ENCODE data around the gene CD46. TPM values are rescaled to one million over a fixed set of nuclear protein-coding genes. Genes with fewer than 3 reads are reported as not detected.

The CD46 gene
- total RNA-seq, 5 donors from 2014 or later (not counting 1 experiment from before 2014, with no cell fraction given), result 123 to 152 (median 145) TPM

DNA sequence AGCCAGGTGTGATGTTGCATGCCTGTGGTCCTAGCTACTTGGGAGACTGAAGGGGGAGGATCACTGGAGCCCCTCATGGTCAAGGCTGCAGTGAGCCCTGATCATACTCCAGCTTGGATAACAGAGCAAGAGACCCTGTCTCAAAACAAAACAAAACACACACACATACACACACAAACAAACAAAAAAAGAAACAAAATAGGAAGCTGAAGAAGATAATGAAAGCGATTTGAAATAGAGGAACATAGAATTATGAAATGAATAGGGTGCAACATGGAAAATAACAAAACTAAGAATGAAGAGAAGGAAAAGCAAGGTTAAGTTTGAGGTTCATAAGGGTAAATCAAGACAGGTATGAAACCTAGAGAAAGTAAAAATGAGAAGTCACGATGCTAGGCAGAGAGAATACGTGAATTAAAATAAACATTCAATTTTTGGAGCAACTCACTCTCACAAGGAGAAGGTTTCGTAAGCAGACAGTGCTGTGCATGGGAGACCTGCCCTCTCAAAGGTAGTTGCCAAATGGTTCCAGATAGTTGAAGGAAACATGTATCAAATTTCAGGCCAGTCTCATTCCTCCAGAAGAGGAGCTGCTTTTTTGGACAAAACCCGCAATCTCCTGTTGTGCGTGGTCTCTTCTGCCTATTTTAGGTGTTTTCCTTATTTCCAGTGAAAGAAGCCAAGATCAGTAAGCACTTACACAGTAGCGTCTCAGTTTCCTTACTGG, 3.3 kb downstream of the CD46 start:
- no peak for ATAC-seq (replicated peaks in 1 of 4)
- Mint-ChIP-seq H3K27me3 (no peaks in the 10 kb centered on the region), H3K9me3 (no peaks in the 10 kb centered on the region), H3K4me1 (peaks cover 64 to 77% (median 69%) of the 10 kb centered on the region in 3 donors), H3K36me3 (peaks cover 25% of the 10 kb centered on the region), H3K4me3 (peak overlapping the region in 1 of 3 donors; percentile 8), H3K27ac (peak overlapping the region; percentile 15 to 35)
- H3K4me1 ChIP-seq (ENCODE audit: control insufficient read depth in 1 of 2, extremely low read depth in 1 of 2, insufficient read depth in 2 of 2, low read length in 2 of 2), result peaks cover 26 to 29% of the 10 kb centered on the region in 2 experiments
- H3K9me3 ChIP-seq, result no peaks in the 10 kb centered on the region
- ChIA-PET POLR2A (interaction anchor here (0.6 kb wide), 3 partner anchors 11 to 68 kb away, joined by 3 to 7 read pairs (median 4); no protein-coding TSS in a partner anchor), CTCF (interaction anchor here in 1 of 2 donors (0.6 kb wide), 1 partner anchor 28 kb away, joined by 3 read pairs; no protein-coding TSS in a partner anchor)
- no peak overlapping the region for H3K4me3 ChIP-seq (ENCODE audit: control insufficient read depth in 1 of 2, extremely low read depth in 1 of 2, low read length in 1 of 2)
- WGBS (ENCODE audit: insufficient coverage), result 94% methylated on average over 4 of the region's 7 CpGs
- no peaks in the 10 kb centered on the region for H3K27me3 ChIP-seq (replicated peaks in 1 of 2; ENCODE audit: control insufficient read depth in 2 of 2, extremely low read depth in 1 of 2, insufficient read depth in 2 of 2, low read length in 1 of 2)
- no peak overlapping the region for H3K27ac ChIP-seq (ENCODE audit: low read length)
- H3K36me3 ChIP-seq (ENCODE audit: control insufficient read depth in 2 of 2, extremely low read depth in 1 of 2, insufficient read depth in 1 of 2, low read length in 1 of 2), result peaks cover 0 to 32% of the 10 kb centered on the region in 2 donors
- no peak for DNase-seq

DNA sequence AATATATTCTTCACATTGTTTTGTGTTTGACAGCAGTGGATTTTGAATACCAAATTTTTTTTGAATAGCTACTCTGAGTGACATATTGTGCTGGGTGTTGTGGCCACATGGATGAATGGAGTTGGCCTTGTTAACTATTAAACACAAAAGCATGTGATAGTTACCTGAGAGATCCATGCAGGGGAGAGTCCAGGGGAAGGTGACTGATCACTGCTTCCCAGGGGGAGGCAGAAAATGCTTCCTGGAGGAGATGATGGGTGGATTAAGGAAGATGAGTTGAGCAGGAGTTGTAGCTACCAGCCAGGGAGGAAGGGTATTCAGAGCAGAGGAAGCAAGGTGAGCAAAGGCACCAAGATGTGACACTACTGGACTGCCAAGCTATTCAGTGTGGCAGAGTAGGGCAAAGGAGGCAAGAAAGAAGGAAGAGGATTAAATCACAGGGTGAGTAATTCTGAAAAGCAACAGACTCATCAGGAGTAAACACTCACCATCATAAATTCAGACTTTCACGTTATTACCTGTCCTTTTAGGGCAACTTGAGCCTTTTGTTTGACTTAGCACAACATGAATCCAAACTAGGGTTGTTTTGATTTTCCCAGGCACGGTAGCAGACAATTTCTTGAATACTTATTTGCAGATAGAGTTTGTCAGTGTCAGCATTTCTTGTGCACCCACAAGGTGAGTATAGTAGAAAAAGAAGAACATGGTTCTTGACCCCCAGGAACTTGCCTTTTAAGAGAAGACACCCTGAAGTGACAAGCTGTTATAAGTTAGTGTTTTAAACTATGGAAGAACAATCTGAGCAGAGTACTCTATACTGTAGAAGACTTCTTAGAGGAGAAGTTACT, 4.2 kb downstream of the CD46 start:
- no peaks in the 10 kb centered on the region for H3K27me3 Mint-ChIP-seq
- H3K27ac ChIP-seq (ENCODE audit: low read length), result no peak overlapping the region
- ChIA-PET POLR2A (no interaction called here), CTCF (interaction anchor here in 1 of 2 donors (0.6 kb wide), 1 partner anchor 67 kb away, joined by 7 read pairs; no protein-coding TSS in a partner anchor)
- peaks cover 56 to 69% (median 60%) of the 10 kb centered on the region in 3 donors for H3K4me1 Mint-ChIP-seq
- no peak for DNase-seq
- peaks cover 0 to 37% of the 10 kb centered on the region in 2 donors for H3K36me3 ChIP-seq (ENCODE audit: control insufficient read depth in 2 of 2, extremely low read depth in 1 of 2, insufficient read depth in 1 of 2, low read length in 1 of 2)
- peak overlapping the region in 1 of 3 donors; percentile 1 for H3K4me3 Mint-ChIP-seq
- no peaks in the 10 kb centered on the region for H3K27me3 ChIP-seq (replicated peaks in 1 of 2; ENCODE audit: control insufficient read depth in 2 of 2, extremely low read depth in 1 of 2, insufficient read depth in 2 of 2, low read length in 1 of 2)
- WGBS (ENCODE audit: insufficient coverage), result 50% methylated on average over 1 of the region's 2 CpGs
- H3K4me1 ChIP-seq (ENCODE audit: control insufficient read depth in 1 of 2, extremely low read depth in 1 of 2, insufficient read depth in 2 of 2, low read length in 2 of 2), result peaks cover 17 to 29% of the 10 kb centered on the region in 2 experiments
- H3K9me3 Mint-ChIP-seq, result no peaks in the 10 kb centered on the region
- peaks cover 32% of the 10 kb centered on the region for H3K36me3 Mint-ChIP-seq
- H3K4me3 ChIP-seq (ENCODE audit: control insufficient read depth in 1 of 2, extremely low read depth in 1 of 2, low read length in 1 of 2), result no peak overlapping the region
- H3K27ac Mint-ChIP-seq, result peak overlapping the region; percentile 2 to 8
- no peak for ATAC-seq (replicated peaks in 1 of 4)
- H3K9me3 ChIP-seq, result no peaks in the 10 kb centered on the region

DNA sequence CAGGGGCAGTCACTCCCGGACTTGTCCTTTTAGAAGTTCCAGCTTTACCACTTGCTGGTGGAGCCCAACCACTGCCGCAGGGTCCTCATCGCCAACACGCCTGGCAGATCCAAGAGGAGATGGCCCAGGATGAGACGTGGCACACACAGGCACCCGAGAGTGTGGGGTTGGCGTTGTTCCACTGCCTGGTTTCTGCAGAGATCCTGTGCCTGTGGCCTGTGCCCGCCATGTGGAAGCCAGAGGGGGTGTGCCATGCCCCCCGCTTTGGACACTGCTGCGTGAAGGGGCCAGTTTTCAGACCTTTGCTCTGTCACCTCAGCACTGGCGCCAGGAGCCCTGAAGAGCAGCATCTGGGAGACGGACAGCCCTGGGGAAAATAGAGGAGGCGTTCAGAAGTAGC, 10.8 kb downstream of the CD46 start:
- Mint-ChIP-seq H3K4me1 (peaks cover 5 to 15% (median 9%) of the 10 kb centered on the region in 3 donors), H3K9me3 (no peaks in the 10 kb centered on the region), H3K4me3 (no peak overlapping the region), H3K27me3 (no peaks in the 10 kb centered on the region), H3K27ac (no peak overlapping the region), H3K36me3 (peaks cover 67% of the 10 kb centered on the region)
- over 99% methylated on average over 13 of the region's 13 CpGs for WGBS (ENCODE audit: insufficient coverage)
- POLR2A ChIA-PET, result no interaction called here
- CTCF ChIA-PET, result no interaction called here
- no peak for DNase-seq
- Histone ChIP-seq H3K4me1 (ENCODE audit: control insufficient read depth in 1 of 2, extremely low read depth in 1 of 2, insufficient read depth in 2 of 2, low read length in 2 of 2) (no peaks in the 10 kb centered on the region), H3K4me3 (ENCODE audit: control insufficient read depth in 1 of 2, extremely low read depth in 1 of 2, low read length in 1 of 2) (no peak overlapping the region), H3K27me3 (replicated peaks in 1 of 2; ENCODE audit: control insufficient read depth in 2 of 2, extremely low read depth in 1 of 2, insufficient read depth in 2 of 2, low read length in 1 of 2) (no peaks in the 10 kb centered on the region), H3K9me3 (no peaks in the 10 kb centered on the region), H3K36me3 (ENCODE audit: control insufficient read depth in 2 of 2, extremely low read depth in 1 of 2, insufficient read depth in 1 of 2, low read length in 1 of 2) (peaks cover 0 to 65% of the 10 kb centered on the region in 2 donors), H3K27ac (ENCODE audit: low read length) (no peak overlapping the region)
- ATAC-seq (replicated peaks in 1 of 4), result no peak

DNA sequence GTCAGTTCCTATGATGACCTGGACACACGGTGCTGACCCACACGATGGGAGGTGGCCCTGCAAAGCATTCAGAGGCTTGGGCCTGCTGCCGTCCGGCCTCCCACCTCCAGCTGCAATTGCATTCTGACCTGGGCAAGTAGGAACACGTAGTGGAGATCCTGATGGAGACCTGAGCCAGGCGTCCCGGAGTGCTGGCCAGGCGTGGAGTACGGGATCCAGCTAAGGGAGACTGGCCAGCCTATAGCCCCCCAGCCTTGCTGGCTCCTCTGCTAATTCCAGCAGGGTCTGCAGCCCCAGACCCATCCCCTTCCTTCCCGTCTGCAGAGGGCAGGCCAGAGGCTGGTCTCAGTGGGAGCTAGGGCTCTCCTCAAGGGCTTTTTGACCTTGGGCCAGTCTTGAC, 11.2 kb downstream of the CD46 start:
- Histone ChIP-seq H3K4me1 (ENCODE audit: control insufficient read depth in 1 of 2, extremely low read depth in 1 of 2, insufficient read depth in 2 of 2, low read length in 2 of 2) (no peaks in the 10 kb centered on the region), H3K9me3 (no peaks in the 10 kb centered on the region), H3K4me3 (ENCODE audit: control insufficient read depth in 1 of 2, extremely low read depth in 1 of 2, low read length in 1 of 2) (no peak overlapping the region), H3K27ac (ENCODE audit: low read length) (no peak overlapping the region), H3K36me3 (ENCODE audit: control insufficient read depth in 2 of 2, extremely low read depth in 1 of 2, insufficient read depth in 1 of 2, low read length in 1 of 2) (peaks cover 0 to 60% of the 10 kb centered on the region in 2 donors), H3K27me3 (replicated peaks in 1 of 2; ENCODE audit: control insufficient read depth in 2 of 2, extremely low read depth in 1 of 2, insufficient read depth in 2 of 2, low read length in 1 of 2) (no peaks in the 10 kb centered on the region)
- H3K9me3 Mint-ChIP-seq, result no peaks in the 10 kb centered on the region
- POLR2A ChIA-PET, result no interaction called here
- CTCF ChIA-PET, result no interaction called here
- 99% methylated on average over 9 of the region's 10 CpGs for WGBS (ENCODE audit: insufficient coverage)
- peaks cover 5 to 16% (median 9%) of the 10 kb centered on the region in 3 donors for H3K4me1 Mint-ChIP-seq
- peaks cover 68% of the 10 kb centered on the region for H3K36me3 Mint-ChIP-seq
- no peak overlapping the region for H3K4me3 Mint-ChIP-seq
- H3K27ac Mint-ChIP-seq, result no peak overlapping the region
- H3K27me3 Mint-ChIP-seq, result no peaks in the 10 kb centered on the region
- DNase-seq (no peak), ATAC-seq (replicated peaks in 1 of 4) (no peak)

DNA sequence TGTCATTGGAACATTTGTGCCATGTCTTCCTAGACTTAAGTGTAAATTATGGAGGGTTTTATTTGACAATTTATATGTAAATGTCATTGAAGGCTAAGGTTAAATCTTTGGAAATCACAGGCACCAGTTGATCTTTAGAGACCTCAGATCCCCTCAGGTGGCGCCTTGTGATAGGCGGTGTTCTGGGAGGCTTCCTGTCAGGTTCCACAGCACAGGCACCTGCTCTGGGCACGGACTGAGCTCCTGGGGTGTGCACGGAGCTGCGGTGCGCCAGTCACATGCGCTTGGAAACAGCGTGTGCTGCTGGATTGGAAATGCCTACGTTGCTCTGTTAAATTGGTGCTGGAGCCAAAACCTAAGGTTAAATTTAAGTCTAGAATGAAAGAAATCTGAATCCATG, 12.1 kb downstream of the CD46 start:
- H3K4me3 Mint-ChIP-seq, result no peak overlapping the region
- H3K36me3 ChIP-seq (ENCODE audit: control insufficient read depth in 2 of 2, extremely low read depth in 1 of 2, insufficient read depth in 1 of 2, low read length in 1 of 2), result peaks cover 0 to 54% of the 10 kb centered on the region in 2 donors
- ChIA-PET CTCF (interaction anchor here in 1 of 2 donors (0.7 kb wide), 1 partner anchor 104 kb away, joined by 4 read pairs; no protein-coding TSS in a partner anchor), POLR2A (interaction anchor here in 1 of 2 donors (0.7 kb wide), 1 partner anchor 78 kb away, joined by 5 read pairs; no protein-coding TSS in a partner anchor)
- no peak overlapping the region for H3K27ac ChIP-seq (ENCODE audit: low read length)
- no peak overlapping the region for H3K27ac Mint-ChIP-seq
- H3K4me1 Mint-ChIP-seq, result peaks cover 5 to 12% (median 8%) of the 10 kb centered on the region in 3 donors
- H3K9me3 Mint-ChIP-seq, result no peaks in the 10 kb centered on the region
- DNase-seq (no peak), ATAC-seq (replicated peaks in 1 of 4) (no peak)
- H3K27me3 ChIP-seq (replicated peaks in 1 of 2; ENCODE audit: control insufficient read depth in 2 of 2, extremely low read depth in 1 of 2, insufficient read depth in 2 of 2, low read length in 1 of 2), result no peaks in the 10 kb centered on the region
- peaks cover 70% of the 10 kb centered on the region for H3K36me3 Mint-ChIP-seq
- no peak overlapping the region for H3K4me3 ChIP-seq (ENCODE audit: control insufficient read depth in 1 of 2, extremely low read depth in 1 of 2, low read length in 1 of 2)
- 93% methylated on average over 9 of the region's 9 CpGs for WGBS (ENCODE audit: insufficient coverage)
- no peaks in the 10 kb centered on the region for H3K9me3 ChIP-seq
- no peaks in the 10 kb centered on the region for H3K4me1 ChIP-seq (ENCODE audit: control insufficient read depth in 1 of 2, extremely low read depth in 1 of 2, insufficient read depth in 2 of 2, low read length in 2 of 2)
- H3K27me3 Mint-ChIP-seq, result no peaks in the 10 kb centered on the region

DNA sequence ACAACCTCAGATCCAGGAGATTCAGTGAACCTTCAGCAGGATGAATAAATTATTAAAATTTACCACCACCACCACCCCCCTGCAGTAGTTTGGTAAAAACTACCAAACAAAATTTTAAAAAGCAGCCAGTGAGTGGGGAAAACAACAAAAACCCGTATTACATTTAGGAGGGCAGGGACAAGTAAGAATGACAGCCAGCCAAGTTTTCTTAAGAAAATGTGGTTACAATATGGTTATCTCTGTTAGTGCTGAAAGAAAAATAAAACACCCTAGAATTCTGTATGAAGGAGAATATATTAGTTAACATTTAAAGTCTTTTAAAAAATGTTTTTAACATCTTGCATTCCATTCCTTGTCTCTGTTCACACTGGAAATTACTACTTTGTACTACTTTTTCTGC, 14.7 kb downstream of the CD46 start:
- peaks cover 0 to 42% of the 10 kb centered on the region in 2 donors for H3K36me3 ChIP-seq (ENCODE audit: control insufficient read depth in 2 of 2, extremely low read depth in 1 of 2, insufficient read depth in 1 of 2, low read length in 1 of 2)

More for the DNA sequence above, 14.7 kb downstream of the CD46 start:
- POLR2A ChIA-PET, result no interaction called here
- Mint-ChIP-seq H3K4me1 (peaks cover 7 to 24% (median 12%) of the 10 kb centered on the region in 3 donors), H3K4me3 (no peak overlapping the region), H3K27ac (no peak overlapping the region), H3K27me3 (no peaks in the 10 kb centered on the region), H3K36me3 (peaks cover 69% of the 10 kb centered on the region), H3K9me3 (peaks cover 0 to 8% (median 5%) of the 10 kb centered on the region in 3 donors)
- Histone ChIP-seq H3K4me3 (ENCODE audit: control insufficient read depth in 1 of 2, extremely low read depth in 1 of 2, low read length in 1 of 2) (no peak overlapping the region), H3K9me3 (no peaks in the 10 kb centered on the region), H3K27ac (ENCODE audit: low read length) (no peak overlapping the region), H3K27me3 (replicated peaks in 1 of 2; ENCODE audit: control insufficient read depth in 2 of 2, extremely low read depth in 1 of 2, insufficient read depth in 2 of 2, low read length in 1 of 2) (no peaks in the 10 kb centered on the region), H3K4me1 (ENCODE audit: control insufficient read depth in 1 of 2, extremely low read depth in 1 of 2, insufficient read depth in 2 of 2, low read length in 2 of 2) (no peaks in the 10 kb centered on the region)
- DNase-seq (no peak), ATAC-seq (replicated peaks in 1 of 4) (no peak)
- CTCF ChIA-PET, result no interaction called here
- WGBS (ENCODE audit: insufficient coverage), result no CpG with 5 or more reads among the region's 1 CpG

Measured in T-cell (primary cell).